Mesothelial cell of epicardium (in vitro differentiated cells): ENCODE data around the gene CAPNS1. TPM values are rescaled to one million over a fixed set of nuclear protein-coding genes. Genes with fewer than 3 reads are reported as not detected.

Experiments used
- DNase-seq, 2 experiments: peaks; one replicate each; pipeline ENCODE4 v3.0.0; 2021; ENCODE audit warnings: low spot score in 2 of 2; ENCODE audit not compliant: unreplicated experiment in 2 of 2
- H3K27ac Mint-ChIP-seq: 2 replicates; pipeline ENCODE4 v1.8.0; 2021; ENCODE audit warnings: mixed read lengths
- H3K27me3 Mint-ChIP-seq: 2 replicates; pipeline ENCODE4 v1.8.0; 2021; ENCODE audit warnings: low read depth, mixed read lengths
- H3K36me3 Mint-ChIP-seq: 2 replicates; pipeline ENCODE4 v1.8.0; 2021; ENCODE audit warnings: mixed read lengths
- H3K4me1 Mint-ChIP-seq: 2 replicates; pipeline ENCODE4 v1.8.0; 2021; ENCODE audit warnings: mixed read lengths
- H3K4me3 Mint-ChIP-seq: 2 replicates; pipeline ENCODE4 v1.8.0; 2021; ENCODE audit warnings: mild to moderate bottlenecking, moderate library complexity, mixed read lengths
- H3K9me3 Mint-ChIP-seq: 2 replicates; pipeline ENCODE4 v1.8.0; 2021; ENCODE audit warnings: mixed read lengths
- CTCF ChIP-seq: fragments of 200-600 bp; sonication (generic); IDR thresholded peaks from one replicate; pipeline ENCODE4 v1.5.0; 2021; ENCODE audit warnings: antibody characterized with exemption; ENCODE audit not compliant: unreplicated experiment
- total RNA-seq: library from RNA; stranded (reverse); gene quantifications from 3 replicates; pipeline ENCODE4 v1.2.1, GENCODE V29; 2021

The CAPNS1 gene
- total RNA-seq, 1 donor from 2014 or later: 425 TPM

- DNase-seq: no peak
- H3K9me3 Mint-ChIP-seq: no peaks in the 10 kb centered on the region
- no peak overlapping the region for H3K27ac Mint-ChIP-seq
- H3K27me3 Mint-ChIP-seq: no peaks in the 10 kb centered on the region
- no peaks in the 10 kb centered on the region for H3K4me1 Mint-ChIP-seq
- TF ChIP-seq CTCF: no peak
- peaks cover 8% of the 10 kb centered on the region for H3K36me3 Mint-ChIP-seq
- H3K4me3 Mint-ChIP-seq: no peak overlapping the region
Measured at GRCh38 chr19:36103842-36104552, 35.9 kb upstream of the CAPNS1 start.

- Mint-ChIP-seq H3K4me3 (no peak overlapping the region), H3K9me3 (no peaks in the 10 kb centered on the region), H3K4me1 (no peaks in the 10 kb centered on the region), H3K36me3 (peaks cover 8% of the 10 kb centered on the region), H3K27ac (no peak overlapping the region), H3K27me3 (no peaks in the 10 kb centered on the region)
- TF ChIP-seq CTCF: no peak
- DNase-seq: no peak
Measured at GRCh38 chr19:36106441-36106840, 33.4 kb upstream of the CAPNS1 start.

GRCh38 chr19:36106991-36107390 lies 32.9 kb upstream of the CAPNS1 start:
- no peaks in the 10 kb centered on the region for H3K4me1 Mint-ChIP-seq
- no peak for TF ChIP-seq CTCF
- H3K4me3 Mint-ChIP-seq: no peak overlapping the region
- DNase-seq: no peak
- no peaks in the 10 kb centered on the region for H3K9me3 Mint-ChIP-seq
- peaks cover 8% of the 10 kb centered on the region for H3K36me3 Mint-ChIP-seq
- no peaks in the 10 kb centered on the region for H3K27me3 Mint-ChIP-seq
- H3K27ac Mint-ChIP-seq: no peak overlapping the region

GRCh38 chr19:36108684-36109083 lies 31.2 kb upstream of the CAPNS1 start:
- Mint-ChIP-seq H3K4me3 (no peak overlapping the region), H3K9me3 (no peaks in the 10 kb centered on the region), H3K27me3 (no peaks in the 10 kb centered on the region), H3K36me3 (peaks cover 12% of the 10 kb centered on the region), H3K4me1 (peaks cover 6% of the 10 kb centered on the region), H3K27ac (no peak overlapping the region)
- no peak for DNase-seq
- TF ChIP-seq CTCF: no peak

- Mint-ChIP-seq H3K4me3 (no peak within 1 kb of the TSS), H3K27ac (no peak within 1 kb of the TSS), H3K36me3 (peaks cover 12% of the 10 kb centered on the region), H3K27me3 (peaks cover 2% of the 10 kb centered on the region), H3K9me3 (no peaks in the 10 kb centered on the region), H3K4me1 (peaks cover 18% of the 10 kb centered on the region)
- no peak for DNase-seq
- TF ChIP-seq CTCF: no peak
Measured at GRCh38 chr19:36110487-36111199, 29.2 kb upstream of the CAPNS1 start, which contains the start of gene OVOL3. Gene OVOL3 (plus strand): TSS chr19:36111143. CDS start chr19:36111203, 60 bp downstream.
